Hypothalamus (tissue), 51 donors: ENCODE data around the gene ACTR2.
"Not testable (repeated sequence)": the region's sequence is repeated elsewhere in the genome, so short reads cannot be mapped to it uniquely, and the experiment has no call there.

Source experiments
- DNase-seq, 51 donors: peaks; one replicate each; lab custom pipeline; 2025; lab: John Stamatoyannopoulos, UW

ACTR2 gene

DNA sequence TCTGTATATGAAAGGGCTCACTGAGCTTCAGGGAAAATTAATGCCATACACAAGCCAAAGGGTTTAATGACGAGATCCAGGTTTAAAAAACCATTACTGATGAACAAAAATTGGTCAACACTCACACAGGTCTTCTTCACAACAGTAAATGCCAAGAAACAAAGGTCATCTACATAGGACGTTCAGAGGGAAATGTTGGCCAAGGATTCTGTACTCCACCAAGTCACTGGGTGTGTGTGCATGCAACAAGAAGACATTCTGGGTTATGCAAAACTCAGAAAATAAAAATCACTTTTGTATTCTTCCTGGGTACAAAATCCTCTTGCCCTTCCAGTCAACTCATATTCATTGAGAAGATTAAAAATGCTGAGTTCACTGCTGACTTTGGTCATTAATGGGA lies 78.3 kb downstream of the ACTR2 start:
- DNase-seq, result no peak

DNA sequence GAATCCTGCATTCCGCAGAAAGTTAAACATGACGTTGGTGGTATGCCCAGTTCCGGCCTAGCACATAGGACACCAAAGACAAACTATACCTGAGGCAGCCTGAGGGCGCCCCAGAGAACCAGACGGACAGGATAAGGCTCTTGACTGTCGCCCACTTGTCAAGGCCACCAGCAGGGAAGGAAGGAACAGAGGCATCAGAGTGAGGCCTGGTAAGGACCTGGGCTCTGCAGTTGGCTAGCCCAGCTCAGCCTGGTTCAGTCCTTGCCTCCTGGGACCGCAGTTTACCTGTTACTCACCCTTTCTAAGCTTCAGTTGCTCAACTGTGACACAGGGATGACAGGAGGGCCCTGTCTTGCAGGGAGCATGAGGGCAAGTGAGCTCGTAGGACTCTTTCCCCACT lies 82.1 kb downstream of the ACTR2 start:
- DNase-seq, result no peak

DNA sequence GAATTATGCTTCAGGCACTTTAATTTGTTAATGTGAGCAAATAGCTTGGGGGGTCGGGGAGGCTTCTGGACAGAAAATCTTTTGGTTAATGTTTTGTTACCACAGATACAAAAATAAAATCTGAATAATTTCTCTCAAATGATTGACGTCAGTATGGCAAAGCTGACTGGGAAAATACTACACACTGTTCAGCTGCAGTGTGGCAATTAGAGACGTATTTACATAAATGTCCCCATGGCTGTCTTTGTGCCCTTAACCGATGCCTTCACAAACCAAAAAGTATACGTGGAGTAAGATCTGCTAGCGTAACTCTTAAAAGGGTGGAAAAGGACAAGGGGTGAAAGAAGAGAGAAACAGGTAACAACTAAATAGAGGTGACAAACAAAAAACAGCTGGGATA lies 83.4 kb downstream of the ACTR2 start:
- no peak for DNase-seq

DNA sequence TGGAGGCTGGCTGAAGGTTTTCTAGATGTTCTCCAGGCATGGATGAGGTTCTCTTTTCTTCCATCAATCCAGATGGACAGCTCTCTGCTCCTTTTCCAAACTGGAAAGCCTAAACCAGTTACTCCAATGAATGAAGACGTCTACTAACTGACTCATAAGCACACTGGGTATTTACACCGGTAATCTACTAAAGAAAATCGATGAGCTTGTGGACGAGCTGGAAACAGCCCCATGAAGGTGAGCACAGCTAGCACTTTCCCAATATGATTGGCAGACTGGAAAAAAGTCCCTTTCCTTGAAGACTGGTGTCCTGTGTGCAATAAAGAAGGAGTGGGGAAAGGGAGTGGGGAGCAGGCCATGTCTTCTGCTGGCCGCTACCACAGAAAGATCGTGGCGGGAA lies 84.0 kb downstream of the ACTR2 start:
- DNase-seq, result no peak

DNA sequence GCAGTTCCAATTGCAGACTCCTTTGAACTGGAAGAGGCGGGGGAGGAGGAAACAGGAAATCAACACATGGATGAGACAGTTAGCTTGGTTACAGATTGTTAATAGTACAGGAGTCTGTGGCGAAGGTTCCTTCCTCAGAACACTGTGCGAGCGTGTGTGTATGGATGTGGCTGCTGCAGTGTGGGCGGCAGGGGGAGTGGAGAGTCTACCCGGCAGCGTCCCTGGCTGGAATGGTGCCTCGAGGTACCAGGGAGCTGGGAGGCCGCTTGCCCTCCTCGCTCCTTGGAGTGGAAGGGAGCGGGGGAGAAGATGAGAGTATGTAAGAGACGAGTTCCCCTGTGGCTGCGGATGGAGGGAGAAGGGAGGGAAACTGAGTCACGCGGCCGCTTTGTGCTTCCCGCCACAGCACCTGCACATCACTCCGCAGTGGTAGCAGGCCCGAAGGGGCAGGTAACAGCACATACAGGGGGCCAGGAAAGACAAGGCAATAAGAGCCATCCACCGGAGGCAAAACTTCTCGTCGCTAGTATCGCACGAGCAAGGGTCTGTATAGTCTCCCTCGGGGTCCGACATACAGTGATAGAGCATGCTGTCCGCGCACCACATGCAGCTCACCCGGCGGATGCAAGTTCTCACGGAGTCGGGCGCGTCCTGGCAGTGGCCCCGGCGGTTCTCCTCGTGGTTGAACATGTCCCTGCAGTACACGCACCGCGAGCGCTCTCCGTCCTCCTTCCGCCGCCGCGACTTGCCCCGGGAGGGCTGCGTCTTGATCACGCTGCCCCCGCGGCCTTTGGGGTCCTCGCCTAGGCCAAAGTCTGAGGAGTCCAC lies 85.7 kb downstream of the ACTR2 start:
- DNase-seq, result no peak

DNA sequence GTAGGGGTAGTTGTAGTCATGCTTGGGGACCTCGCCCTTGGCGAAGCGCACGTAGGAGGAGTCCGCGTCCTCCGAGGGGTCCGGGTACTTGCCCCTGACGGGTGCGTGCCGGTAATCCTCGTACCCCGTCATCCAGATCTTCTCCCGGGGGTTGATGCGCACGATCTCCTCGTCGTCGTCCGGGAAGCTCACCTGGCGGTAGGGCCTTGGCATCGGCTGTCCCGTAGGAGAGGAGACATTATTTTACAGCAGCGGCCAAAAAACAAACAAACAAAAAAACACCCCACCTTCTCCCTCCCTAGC lies 86.3 kb downstream of the ACTR2 start:
- DNase-seq, result no peak

DNA sequence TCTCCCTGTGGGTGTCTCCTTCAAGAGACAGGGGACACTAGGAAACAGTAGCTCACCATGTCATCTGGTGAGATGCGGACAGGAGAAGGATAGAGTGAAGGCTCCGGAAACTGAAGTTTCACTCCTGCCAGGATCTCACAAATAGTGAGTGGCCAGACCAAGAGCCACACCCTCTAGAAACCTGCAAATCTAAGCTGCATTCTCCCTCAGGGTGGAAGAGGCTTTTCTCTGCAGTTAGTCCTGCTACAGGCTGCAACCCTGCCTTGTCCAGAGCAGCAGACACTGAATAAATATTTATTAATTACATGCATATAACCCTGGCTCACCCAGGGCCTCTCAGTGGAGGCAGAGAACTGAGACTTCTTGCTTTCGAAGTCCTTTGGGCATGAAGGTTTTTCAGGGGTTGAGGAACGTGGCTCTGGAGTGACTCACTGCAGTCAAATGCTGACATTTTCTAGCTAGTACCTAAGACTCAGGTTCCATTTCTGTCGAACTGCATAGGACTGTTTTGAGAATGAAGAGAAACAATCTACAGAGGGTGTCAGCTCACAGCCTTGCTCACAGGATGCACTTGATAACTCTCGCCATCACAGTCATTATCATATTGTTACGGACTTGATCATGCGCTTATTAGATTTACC lies 87.3 kb downstream of the ACTR2 start:
- no peak for DNase-seq

DNA sequence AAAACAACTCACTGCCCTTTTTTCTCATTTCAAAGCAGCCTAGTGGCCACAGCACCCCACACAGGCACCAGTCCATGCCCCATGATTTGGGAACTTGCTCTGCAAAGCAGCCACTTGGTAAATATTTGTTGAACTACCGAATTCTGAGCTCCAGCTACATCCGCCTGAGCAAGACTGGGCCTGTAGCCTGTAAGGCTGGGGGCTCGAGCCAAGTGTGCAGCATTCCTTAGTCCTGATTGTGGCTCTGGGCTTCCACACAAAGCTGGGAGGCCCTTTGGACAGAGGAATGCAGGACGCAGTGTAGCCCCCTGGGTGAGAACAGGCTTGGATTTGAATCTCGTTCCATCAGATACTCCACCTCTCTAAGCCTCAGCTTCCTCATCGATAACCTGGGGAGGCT lies 88.4 kb downstream of the ACTR2 start:
- peak in 10 of 51 donors; percentile 4 to 47 (median 10) for DNase-seq

DNA sequence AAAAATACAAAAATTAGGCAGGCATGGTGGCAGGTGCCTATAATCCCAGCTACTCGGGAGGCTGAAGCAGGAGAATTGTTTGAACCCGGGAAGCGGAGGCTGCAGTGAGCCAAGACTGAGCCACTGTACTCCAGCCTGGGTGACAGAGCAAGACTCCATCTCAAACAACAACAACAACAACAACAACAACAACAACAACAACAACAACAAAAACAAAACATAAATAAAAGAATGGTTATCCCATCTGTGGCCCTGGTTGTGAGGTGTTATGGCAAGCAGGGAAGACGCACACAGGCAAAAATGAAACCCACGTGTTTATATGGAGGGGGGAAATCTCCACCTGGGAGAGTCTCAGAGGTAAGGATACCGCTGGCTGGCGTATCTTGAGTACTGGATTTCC lies 89.7 kb downstream of the ACTR2 start:
- DNase-seq, result not testable (repeated sequence)

DNA sequence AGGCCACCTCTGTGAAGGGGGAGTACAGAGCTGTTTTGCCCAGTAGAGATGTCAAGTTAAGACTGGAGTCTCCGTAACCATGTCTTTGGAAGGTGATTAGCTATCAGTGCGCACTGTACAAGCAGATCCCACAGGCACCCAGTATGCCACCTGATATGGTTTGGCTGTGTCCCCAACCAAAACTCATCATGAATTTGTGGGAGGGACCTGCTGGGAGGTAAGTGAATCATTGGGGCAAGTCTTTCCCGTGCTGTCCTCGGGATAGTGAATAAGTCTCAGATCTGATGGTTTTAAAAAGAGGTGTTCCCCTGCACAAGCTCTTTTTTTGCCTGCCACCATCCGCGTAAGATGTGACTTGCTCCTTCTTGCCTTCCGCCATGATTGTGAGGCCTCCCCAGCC lies 90.2 kb downstream of the ACTR2 start:
- no peak for DNase-seq

DNA sequence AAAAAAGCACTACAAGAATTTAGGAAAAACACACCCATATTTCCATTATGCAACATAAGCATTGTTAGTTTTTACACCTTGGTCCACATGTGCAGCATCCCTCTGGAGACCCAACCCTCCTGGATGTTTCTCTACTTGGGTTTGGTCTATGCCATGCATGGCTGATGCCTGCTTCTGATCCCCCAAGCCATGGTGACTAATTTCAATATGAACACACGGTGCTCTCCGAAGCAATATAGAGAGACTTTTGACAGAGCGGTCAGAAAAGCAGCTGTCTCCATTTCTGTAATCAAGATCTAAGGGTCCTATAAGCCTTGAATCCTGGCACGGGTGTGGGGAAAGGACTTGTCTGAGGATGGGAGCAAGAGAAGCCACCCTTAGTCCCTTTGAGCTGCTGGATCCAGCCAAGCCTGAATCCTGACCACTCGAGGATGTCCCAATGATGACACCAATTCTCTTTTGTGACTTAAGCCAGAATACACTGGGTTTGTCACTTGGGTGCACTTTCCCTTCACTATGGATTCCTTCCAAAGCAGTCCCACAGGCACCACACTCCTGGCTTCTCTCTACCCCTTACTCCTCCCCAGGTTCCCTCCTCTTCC lies 91.5 kb downstream of the ACTR2 start:
- no peak for DNase-seq

DNA sequence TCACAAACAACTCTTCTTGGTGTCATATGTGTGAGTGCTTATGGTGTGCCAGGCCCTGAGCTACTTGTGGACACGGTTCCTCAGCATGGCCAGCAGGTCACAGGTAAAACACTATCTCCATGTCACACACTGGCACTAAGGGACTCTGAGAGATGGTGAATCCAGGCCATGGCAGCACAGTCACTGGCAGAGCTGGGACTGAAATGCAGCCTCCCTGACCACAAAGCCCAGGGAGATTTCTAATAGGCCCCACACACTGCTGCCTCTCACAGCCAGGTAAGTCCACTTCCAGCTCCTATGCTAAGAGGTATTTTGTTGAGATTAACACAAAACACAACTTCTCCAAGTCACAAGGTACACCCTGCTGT lies 92.0 kb downstream of the ACTR2 start:
- no peak for DNase-seq

DNA sequence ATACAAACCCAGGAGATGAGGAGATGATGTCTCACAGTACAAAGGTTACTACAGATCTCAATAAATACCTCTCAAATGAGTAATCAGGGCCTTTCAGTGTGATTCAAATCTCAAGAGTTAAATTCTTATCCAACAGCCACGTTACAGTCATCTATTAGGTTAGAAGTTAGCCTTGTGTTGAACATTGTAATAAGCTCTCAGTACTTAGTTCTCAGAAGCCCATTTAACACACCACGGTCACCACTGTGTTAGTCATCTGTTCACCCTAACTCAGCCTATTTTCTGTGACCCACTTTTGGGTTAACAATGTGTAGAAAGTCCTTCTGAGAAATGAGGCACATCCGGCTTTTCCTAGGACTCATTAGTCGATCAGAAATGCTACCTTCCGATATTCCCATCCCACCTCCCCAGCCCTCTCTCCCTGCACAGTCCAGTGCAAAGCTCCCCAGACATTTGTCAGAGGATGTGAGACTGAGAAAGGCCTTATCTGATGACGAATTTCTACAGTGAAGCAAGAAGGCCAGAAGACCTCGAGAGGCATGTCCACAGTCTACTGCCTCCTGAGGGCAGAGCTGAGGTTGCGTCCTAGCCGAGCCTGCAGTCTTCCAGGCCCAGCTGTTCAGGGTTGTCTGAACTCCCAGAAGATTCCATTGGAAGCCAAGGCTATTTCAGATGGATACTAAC lies 92.6 kb downstream of the ACTR2 start:
- DNase-seq, result no peak
